ENCODE measurements around the gene TNFRSF19.

DNA sequence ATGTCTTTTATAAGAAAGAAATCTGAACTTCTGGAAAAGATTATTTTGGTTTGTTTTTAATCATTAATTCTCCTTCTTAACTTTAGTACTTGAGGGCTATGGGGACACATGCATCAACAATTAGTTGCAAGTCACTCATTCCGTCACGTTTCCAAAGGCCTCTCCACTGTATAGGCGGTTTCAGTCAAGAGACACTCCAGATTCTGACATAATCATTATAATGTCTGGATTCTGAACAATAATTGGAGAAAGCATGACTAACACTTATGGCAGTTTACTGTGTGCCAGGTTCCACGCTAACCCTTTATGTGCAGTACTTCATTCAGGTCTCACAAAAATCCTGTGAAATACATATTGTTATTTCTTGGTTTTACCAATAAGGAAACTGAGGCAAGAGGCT lies 71.9 kb downstream of the TNFRSF19 start:
- TF ChIP-seq CTCF (IDR thresholded peaks at IDR 0.05; ENCODE audit: low read depth, low read length) (no peak), POLR2A (IDR thresholded peaks at IDR 0.05; ENCODE audit: extremely low read depth, insufficient read length) (no peak), MAX (IDR thresholded peaks at IDR 0.05; ENCODE audit: low read depth, low read length) (no peak)
